ENCODE data around the gene ZNF503. TPM values are rescaled to one million over a fixed set of nuclear protein-coding genes. Genes with fewer than 3 reads are reported as not detected.
"Not testable (repeated sequence)": the region's sequence is repeated elsewhere in the genome, so short reads cannot be mapped to it uniquely, and the experiment has no call there.

The ZNF503 gene
- total and polyA plus RNA-seq, 4 experiments from 2014 or later: 0.12 TPM; not detected in 3

DNA sequence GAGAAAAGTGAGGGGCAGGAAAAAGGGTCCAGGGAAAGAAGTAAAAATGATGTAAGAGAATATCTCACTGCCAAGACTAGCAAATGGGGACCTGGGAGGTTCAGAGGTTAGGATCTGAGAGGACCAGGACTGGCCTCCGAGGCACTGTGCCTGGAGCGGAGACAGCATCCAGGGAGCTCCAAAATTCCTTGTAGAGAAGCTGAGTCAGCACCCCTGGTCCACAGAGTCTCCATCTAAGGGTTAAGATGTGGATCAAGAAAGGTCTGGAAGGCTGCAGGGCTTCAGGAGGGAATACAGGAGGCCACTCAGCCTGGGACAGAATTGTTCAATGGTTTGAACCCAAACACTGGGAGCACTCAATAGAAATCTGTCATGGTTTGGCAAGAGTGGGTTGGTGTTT, 30.6 kb downstream of the ZNF503 start:
- H3K4me3 Mint-ChIP-seq: no peak overlapping the region
- intact Hi-C loops (cut with micrococcal nuclease): no loop called here
- no peak overlapping the region for H3K27ac Mint-ChIP-seq
- ChIA-PET POLR2A (ENCODE audit: partially characterized antibody) (no interaction called here), CTCF (ENCODE audit: partially characterized antibody) (no interaction called here)
- H3K36me3 Mint-ChIP-seq: no peaks in the 10 kb centered on the region
- peaks cover 11 to 18% of the 10 kb centered on the region in 2 donors for H3K27me3 Mint-ChIP-seq
- H3K4me1 Mint-ChIP-seq: no peaks in the 10 kb centered on the region
- H3K27me3 ChIP-seq (ENCODE audit: insufficient read depth, low read length): no peaks in the 10 kb centered on the region
- no peak for DNase-seq
- no peak overlapping the region for H3K27ac ChIP-seq (ENCODE audit: low read depth, low read length)
- H3K9me3 Mint-ChIP-seq: peaks cover 0 to 11% (median 3%) of the 10 kb centered on the region in 8 donors
- H3K4me1 ChIP-seq (ENCODE audit: insufficient read depth, low read length): no peaks in the 10 kb centered on the region
- no peak overlapping the region for H3K4me3 ChIP-seq (ENCODE audit: low read length in 2 of 2)
- H3K9me3 ChIP-seq (ENCODE audit: control insufficient read depth in 1 of 2, low read length in 2 of 2): no peaks in the 10 kb centered on the region
- no peaks in the 10 kb centered on the region for H3K36me3 ChIP-seq (ENCODE audit: insufficient read depth, low read length)

- Mint-ChIP-seq H3K9me3 (peaks cover 0 to 11% (median 3%) of the 10 kb centered on the region in 8 donors), H3K27me3 (peaks cover 11 to 18% of the 10 kb centered on the region in 2 donors)
- H3K4me3 Mint-ChIP-seq; H3K27ac Mint-ChIP-seq; H3K4me1 Mint-ChIP-seq; H3K36me3 Mint-ChIP-seq; CTCF ChIA-PET (ENCODE audit: partially characterized antibody); H3K9me3 ChIP-seq (ENCODE audit: control insufficient read depth in 1 of 2, low read length in 2 of 2); DNase-seq; H3K27me3 ChIP-seq (ENCODE audit: insufficient read depth, low read length); H3K27ac ChIP-seq (ENCODE audit: low read depth, low read length); POLR2A ChIA-PET (ENCODE audit: partially characterized antibody); H3K36me3 ChIP-seq (ENCODE audit: insufficient read depth, low read length); H3K4me3 ChIP-seq (ENCODE audit: low read length in 2 of 2); intact Hi-C loops (cut with micrococcal nuclease); H3K4me1 ChIP-seq (ENCODE audit: insufficient read depth, low read length): not testable (repeated sequence)
These were observed 31.7 kb downstream of the ZNF503 start for GRCh38 chr10:75369838-75370237.

- Histone ChIP-seq H3K4me3 (ENCODE audit: low read length in 2 of 2) (no peak overlapping the region), H3K27me3 (ENCODE audit: insufficient read depth, low read length) (no peaks in the 10 kb centered on the region), H3K9me3 (ENCODE audit: control insufficient read depth in 1 of 2, low read length in 2 of 2) (no peaks in the 10 kb centered on the region), H3K27ac (ENCODE audit: low read depth, low read length) (no peak overlapping the region), H3K36me3 (ENCODE audit: insufficient read depth, low read length) (no peaks in the 10 kb centered on the region), H3K4me1 (ENCODE audit: insufficient read depth, low read length) (no peaks in the 10 kb centered on the region)
- ChIA-PET POLR2A (ENCODE audit: partially characterized antibody) (no interaction called here), CTCF (ENCODE audit: partially characterized antibody) (no interaction called here)
- intact Hi-C loops (cut with micrococcal nuclease): no loop called here
- Mint-ChIP-seq H3K4me1 (no peaks in the 10 kb centered on the region), H3K27me3 (peaks cover 14 to 17% of the 10 kb centered on the region in 2 donors), H3K27ac (no peak overlapping the region), H3K9me3 (peaks cover 0 to 11% (median 3%) of the 10 kb centered on the region in 8 donors), H3K4me3 (no peak overlapping the region), H3K36me3 (no peaks in the 10 kb centered on the region)
- no peak for DNase-seq
These were observed 33.7 kb downstream of the ZNF503 start for GRCh38 chr10:75367901-75368300.

- peaks cover 0 to 11% (median 3%) of the 10 kb centered on the region in 8 donors for H3K9me3 Mint-ChIP-seq
- H3K27me3 Mint-ChIP-seq: peaks cover 14 to 17% of the 10 kb centered on the region in 2 donors
- H3K27ac Mint-ChIP-seq: no peak overlapping the region
- Histone ChIP-seq H3K4me3 (ENCODE audit: low read length in 2 of 2) (no peak overlapping the region), H3K27me3 (ENCODE audit: insufficient read depth, low read length) (no peaks in the 10 kb centered on the region), H3K36me3 (ENCODE audit: insufficient read depth, low read length) (no peaks in the 10 kb centered on the region), H3K27ac (ENCODE audit: low read depth, low read length) (no peak overlapping the region), H3K4me1 (ENCODE audit: insufficient read depth, low read length) (no peaks in the 10 kb centered on the region), H3K9me3 (ENCODE audit: control insufficient read depth in 1 of 2, low read length in 2 of 2) (no peaks in the 10 kb centered on the region)
- H3K4me1 Mint-ChIP-seq: no peaks in the 10 kb centered on the region
- ChIA-PET CTCF (ENCODE audit: partially characterized antibody) (no interaction called here), POLR2A (ENCODE audit: partially characterized antibody) (no interaction called here)
- H3K4me3 Mint-ChIP-seq: no peak overlapping the region
- H3K36me3 Mint-ChIP-seq: no peaks in the 10 kb centered on the region
- intact Hi-C loops (cut with micrococcal nuclease): no loop called here
- DNase-seq: no peak
These were observed 34.5 kb downstream of the ZNF503 start for GRCh38 chr10:75367021-75367487.

DNA sequence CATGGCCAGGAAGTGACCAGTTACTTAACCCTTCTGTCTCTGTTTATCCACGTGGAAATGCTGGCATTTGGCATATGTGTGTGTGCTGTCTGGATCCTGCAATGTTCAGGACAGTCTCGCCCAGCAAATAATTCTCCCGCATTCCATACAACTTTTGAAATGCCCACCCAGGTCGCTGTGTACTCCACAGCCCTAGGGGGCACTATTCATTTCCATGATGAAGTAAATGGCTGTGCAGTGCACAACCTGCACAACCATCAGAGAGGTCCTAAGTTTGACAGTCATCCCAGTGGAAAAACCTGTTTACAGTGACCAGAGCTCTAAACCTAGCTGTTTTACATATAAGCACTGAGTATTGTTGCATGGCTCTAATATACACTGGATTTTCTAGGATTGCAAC, 38.1 kb downstream of the ZNF503 start:
- Mint-ChIP-seq H3K4me3 (no peak overlapping the region), H3K27ac (no peak overlapping the region), H3K4me1 (no peaks in the 10 kb centered on the region), H3K36me3 (no peaks in the 10 kb centered on the region), H3K9me3 (peaks cover 0 to 3% (median 0%) of the 10 kb centered on the region in 8 donors), H3K27me3 (peaks cover 8 to 23% of the 10 kb centered on the region in 2 donors)
- Histone ChIP-seq H3K4me3 (ENCODE audit: low read length in 2 of 2) (no peak overlapping the region), H3K9me3 (ENCODE audit: control insufficient read depth in 1 of 2, low read length in 2 of 2) (no peaks in the 10 kb centered on the region), H3K4me1 (ENCODE audit: insufficient read depth, low read length) (no peaks in the 10 kb centered on the region), H3K27ac (ENCODE audit: low read depth, low read length) (no peak overlapping the region), H3K27me3 (ENCODE audit: insufficient read depth, low read length) (no peaks in the 10 kb centered on the region), H3K36me3 (ENCODE audit: insufficient read depth, low read length) (no peaks in the 10 kb centered on the region)
- ChIA-PET POLR2A (ENCODE audit: partially characterized antibody) (no interaction called here), CTCF (ENCODE audit: partially characterized antibody) (no interaction called here)
- intact Hi-C loops (cut with micrococcal nuclease): no loop called here
- DNase-seq: no peak

DNA sequence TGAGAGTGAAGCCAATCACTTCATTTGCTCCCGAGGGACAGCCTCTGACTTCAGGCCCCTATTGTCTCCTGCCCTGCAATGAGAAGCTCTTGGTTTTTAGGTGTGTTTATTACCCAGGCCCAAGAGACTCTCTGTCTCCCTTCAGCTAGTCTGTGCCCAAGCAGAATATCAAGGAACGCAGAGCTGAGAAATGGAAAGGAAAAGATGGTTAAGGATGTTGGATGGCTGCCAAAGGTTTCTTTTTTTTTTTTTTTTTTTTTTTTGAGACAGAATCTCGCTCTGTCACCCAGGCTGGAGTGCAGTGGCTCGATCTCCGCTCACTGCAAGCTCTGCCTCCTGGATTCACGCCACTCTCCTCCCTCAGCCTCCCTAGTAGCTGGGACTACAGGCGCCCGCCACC, 41.7 kb downstream of the ZNF503 start:
- H3K4me1 ChIP-seq (ENCODE audit: insufficient read depth, low read length); H3K4me1 Mint-ChIP-seq; DNase-seq; H3K36me3 Mint-ChIP-seq; H3K36me3 ChIP-seq (ENCODE audit: insufficient read depth, low read length); H3K27me3 ChIP-seq (ENCODE audit: insufficient read depth, low read length); H3K27ac Mint-ChIP-seq; H3K4me3 Mint-ChIP-seq; H3K27ac ChIP-seq (ENCODE audit: low read depth, low read length); H3K9me3 ChIP-seq (ENCODE audit: control insufficient read depth in 1 of 2, low read length in 2 of 2); H3K4me3 ChIP-seq (ENCODE audit: low read length in 2 of 2); POLR2A ChIA-PET (ENCODE audit: partially characterized antibody); intact Hi-C loops (cut with micrococcal nuclease): not testable (repeated sequence)
- CTCF ChIA-PET (ENCODE audit: partially characterized antibody): interaction anchor here (0.7 kb wide), 1 partner anchor 618 kb away, joined by 3 read pairs; no protein-coding TSS in a partner anchor
- peaks cover 8 to 16% of the 10 kb centered on the region in 2 donors for H3K27me3 Mint-ChIP-seq
- peaks cover 0 to 14% (median 7%) of the 10 kb centered on the region in 8 donors for H3K9me3 Mint-ChIP-seq

GRCh38 chr10:75358835-75359421, 42.6 kb downstream of the ZNF503 start:
- H3K4me3 Mint-ChIP-seq: no peak overlapping the region
- DNase-seq: no peak
- Histone ChIP-seq H3K9me3 (ENCODE audit: control insufficient read depth in 1 of 2, low read length in 2 of 2) (no peaks in the 10 kb centered on the region), H3K4me1 (ENCODE audit: insufficient read depth, low read length) (no peaks in the 10 kb centered on the region), H3K4me3 (ENCODE audit: low read length in 2 of 2) (no peak overlapping the region), H3K27me3 (ENCODE audit: insufficient read depth, low read length) (no peaks in the 10 kb centered on the region), H3K27ac (ENCODE audit: low read depth, low read length) (no peak overlapping the region), H3K36me3 (ENCODE audit: insufficient read depth, low read length) (no peaks in the 10 kb centered on the region)
- ChIA-PET CTCF (ENCODE audit: partially characterized antibody) (no interaction called here), POLR2A (ENCODE audit: partially characterized antibody) (no interaction called here)
- peaks cover 3 to 17% (median 9%) of the 10 kb centered on the region in 8 donors for H3K9me3 Mint-ChIP-seq
- H3K4me1 Mint-ChIP-seq: no peaks in the 10 kb centered on the region
- peaks cover 3 to 16% of the 10 kb centered on the region in 2 donors for H3K27me3 Mint-ChIP-seq
- no peak overlapping the region for H3K27ac Mint-ChIP-seq
- no peaks in the 10 kb centered on the region for H3K36me3 Mint-ChIP-seq
- intact Hi-C loops (cut with micrococcal nuclease): no loop called here
